Effector memory CD8-positive, alpha-beta T cell (primary cell): ENCODE data around the gene CMTR1.

Experiments
- ATAC-seq: fragments of 150-1000 bp; cut with Tn5 transposase; replicated peaks from 2 replicates; pipeline ENCODE4 v1.10.0; 2021; ENCODE audit warnings: mild to moderate bottlenecking, moderate library complexity
- DNase-seq, 3 experiments: peaks; one replicate each; pipeline ENCODE4 v3.0.0; 2021
- H3K27ac Mint-ChIP-seq, 2 donors: one replicate each; pipeline ENCODE4 v1.8.0; 2022; ENCODE audit warnings: mild to moderate bottlenecking in 2 of 2, mixed read lengths in 2 of 2, moderate library complexity in 2 of 2
- H3K27me3 Mint-ChIP-seq, 2 donors: one replicate each; pipeline ENCODE4 v1.8.0; 2022; ENCODE audit warnings: mixed read lengths in 2 of 2
- H3K36me3 Mint-ChIP-seq: one replicate; pipeline ENCODE4 v1.8.0; 2022; ENCODE audit warnings: mild to moderate bottlenecking, moderate library complexity, mixed read lengths; ENCODE audit not compliant: insufficient read depth
- H3K4me1 Mint-ChIP-seq, 2 donors: one replicate each; pipeline ENCODE4 v1.8.0; 2022; ENCODE audit warnings: low read depth in 2 of 2, mixed read lengths in 2 of 2
- H3K4me3 Mint-ChIP-seq, 2 donors: one replicate each; pipeline ENCODE4 v1.8.0; 2022; ENCODE audit warnings: mild to moderate bottlenecking in 2 of 2, mixed read lengths in 2 of 2, moderate library complexity in 2 of 2
- H3K9me3 Mint-ChIP-seq, 2 donors: one replicate each; pipeline ENCODE4 v1.8.0; 2022; ENCODE audit warnings: mixed read lengths in 2 of 2

CMTR1 gene

GRCh38 chr6:37507690-37508421 is 74.8 kb downstream of the CMTR1 start:
- Mint-ChIP-seq H3K27ac (peak overlapping the region; percentile 72 to 99), H3K4me3 (peak overlapping the region; percentile 13 to 41), H3K36me3 (peaks cover 26% of the 10 kb centered on the region), H3K27me3 (no peaks in the 10 kb centered on the region), H3K9me3 (no peaks in the 10 kb centered on the region), H3K4me1 (peaks cover 47% of the 10 kb centered on the region in 2 donors)
- ATAC-seq: peak; percentile 46
- DNase-seq: peak; percentile 32 to 44 (median 37)

- ATAC-seq (no peak), DNase-seq (no peak)
- Mint-ChIP-seq H3K4me1 (peaks cover 51 to 54% of the 10 kb centered on the region in 2 donors), H3K27ac (peak overlapping the region; percentile 12 to 17), H3K27me3 (no peaks in the 10 kb centered on the region), H3K4me3 (no peak overlapping the region), H3K36me3 (peaks cover 32% of the 10 kb centered on the region), H3K9me3 (no peaks in the 10 kb centered on the region)
Measured at GRCh38 chr6:37511201-37511600, 78.2 kb downstream of the CMTR1 start.

- Mint-ChIP-seq H3K27ac (peak overlapping the region in 1 of 2 donors; percentile 17), H3K4me1 (peaks cover 56 to 60% of the 10 kb centered on the region in 2 donors), H3K27me3 (no peaks in the 10 kb centered on the region), H3K36me3 (peaks cover 39% of the 10 kb centered on the region), H3K4me3 (no peak overlapping the region), H3K9me3 (no peaks in the 10 kb centered on the region)
- ATAC-seq: no peak
- DNase-seq: no peak
Measured at GRCh38 chr6:37511910-37512399, 78.9 kb downstream of the CMTR1 start.

GRCh38 chr6:37512400-37513011 is 79.5 kb downstream of the CMTR1 start:
- ATAC-seq (no peak), DNase-seq (no peak)
- peak overlapping the region; percentile 100 for H3K27ac Mint-ChIP-seq
- H3K4me3 Mint-ChIP-seq: peak overlapping the region in 1 of 2 donors; percentile 90
- H3K4me1 Mint-ChIP-seq: peaks cover 61 to 65% of the 10 kb centered on the region in 2 donors
- H3K9me3 Mint-ChIP-seq: no peaks in the 10 kb centered on the region
- peaks cover 40% of the 10 kb centered on the region for H3K36me3 Mint-ChIP-seq
- H3K27me3 Mint-ChIP-seq: no peaks in the 10 kb centered on the region

GRCh38 chr6:37513155-37513554 is 80.1 kb downstream of the CMTR1 start:
- peak overlapping the region in 1 of 2 donors; percentile 90 for H3K4me3 Mint-ChIP-seq

GRCh38 chr6:37513576-37513975 is 80.6 kb downstream of the CMTR1 start:
- H3K27ac Mint-ChIP-seq: peak overlapping the region; percentile 100
- ATAC-seq: no peak
- H3K27me3 Mint-ChIP-seq: no peaks in the 10 kb centered on the region
- H3K4me3 Mint-ChIP-seq: peak overlapping the region in 1 of 2 donors; percentile 90
- H3K36me3 Mint-ChIP-seq: peaks cover 42% of the 10 kb centered on the region
- H3K4me1 Mint-ChIP-seq: peaks cover 64 to 68% of the 10 kb centered on the region in 2 donors
- DNase-seq: no peak
- no peaks in the 10 kb centered on the region for H3K9me3 Mint-ChIP-seq

More at GRCh38 chr6:37513155-37513554, 80.1 kb downstream of the CMTR1 start:
- H3K36me3 Mint-ChIP-seq: peaks cover 42% of the 10 kb centered on the region
- H3K9me3 Mint-ChIP-seq: no peaks in the 10 kb centered on the region
- ATAC-seq: no peak
- H3K4me1 Mint-ChIP-seq: peaks cover 64 to 68% of the 10 kb centered on the region in 2 donors
- no peaks in the 10 kb centered on the region for H3K27me3 Mint-ChIP-seq
- DNase-seq: no peak
- peak overlapping the region; percentile 100 for H3K27ac Mint-ChIP-seq

- DNase-seq: peak in 1 of 3 experiments; percentile 26
- peaks cover 48% of the 10 kb centered on the region for H3K36me3 Mint-ChIP-seq
- ATAC-seq: no peak
- peak overlapping the region; percentile 100 for H3K27ac Mint-ChIP-seq
- no peaks in the 10 kb centered on the region for H3K27me3 Mint-ChIP-seq
- H3K4me1 Mint-ChIP-seq: peaks cover 70 to 76% of the 10 kb centered on the region in 2 donors
- no peaks in the 10 kb centered on the region for H3K9me3 Mint-ChIP-seq
- peak overlapping the region; percentile 90 to 98 for H3K4me3 Mint-ChIP-seq
Measured at GRCh38 chr6:37514321-37514771, 81.3 kb downstream of the CMTR1 start.

GRCh38 chr6:37514837-37515236 is 81.8 kb downstream of the CMTR1 start:
- Mint-ChIP-seq H3K4me3 (peak overlapping the region; percentile 90 to 98), H3K9me3 (no peaks in the 10 kb centered on the region), H3K27ac (peak overlapping the region; percentile 100), H3K36me3 (peaks cover 53% of the 10 kb centered on the region), H3K4me1 (peaks cover 73 to 77% of the 10 kb centered on the region in 2 donors), H3K27me3 (no peaks in the 10 kb centered on the region)
- ATAC-seq: no peak
- no peak for DNase-seq

- peak overlapping the region; percentile 90 to 98 for H3K4me3 Mint-ChIP-seq
- no peaks in the 10 kb centered on the region for H3K9me3 Mint-ChIP-seq
- H3K27ac Mint-ChIP-seq: peak overlapping the region; percentile 100
- ATAC-seq (no peak), DNase-seq (no peak)
- H3K36me3 Mint-ChIP-seq: peaks cover 57% of the 10 kb centered on the region
- no peaks in the 10 kb centered on the region for H3K27me3 Mint-ChIP-seq
- peaks cover 74 to 79% of the 10 kb centered on the region in 2 donors for H3K4me1 Mint-ChIP-seq
Measured at GRCh38 chr6:37515712-37516075, 82.7 kb downstream of the CMTR1 start.

GRCh38 chr6:37516076-37516919 is 83.3 kb downstream of the CMTR1 start:
- no peaks in the 10 kb centered on the region for H3K9me3 Mint-ChIP-seq
- H3K27ac Mint-ChIP-seq: peak overlapping the region; percentile 100
- DNase-seq (peak; percentile 89 to 92 (median 89)), ATAC-seq (peak; percentile 78)
- peak overlapping the region; percentile 90 to 98 for H3K4me3 Mint-ChIP-seq
- no peaks in the 10 kb centered on the region for H3K27me3 Mint-ChIP-seq
- peaks cover 75 to 80% of the 10 kb centered on the region in 2 donors for H3K4me1 Mint-ChIP-seq
- H3K36me3 Mint-ChIP-seq: peaks cover 61% of the 10 kb centered on the region

- Mint-ChIP-seq H3K27me3 (no peaks in the 10 kb centered on the region), H3K4me1 (peaks cover 82 to 84% of the 10 kb centered on the region in 2 donors), H3K4me3 (peak overlapping the region; percentile 90 to 98), H3K36me3 (peaks cover 65% of the 10 kb centered on the region), H3K27ac (peak overlapping the region; percentile 100), H3K9me3 (no peaks in the 10 kb centered on the region)
- DNase-seq: no peak
- peak; percentile 2 for ATAC-seq
Measured at GRCh38 chr6:37516920-37517405, 83.9 kb downstream of the CMTR1 start.

- Mint-ChIP-seq H3K9me3 (no peaks in the 10 kb centered on the region), H3K4me1 (peaks cover 86 to 88% of the 10 kb centered on the region in 2 donors)
- peak; percentile 59 for ATAC-seq
Measured at GRCh38 chr6:37517411-37517812, 84.4 kb downstream of the CMTR1 start.

GRCh38 chr6:37518116-37518515 is 85.1 kb downstream of the CMTR1 start:
- peak overlapping the region; percentile 90 to 98 for H3K4me3 Mint-ChIP-seq
- H3K27ac Mint-ChIP-seq: peak overlapping the region; percentile 100
- DNase-seq: no peak

More at GRCh38 chr6:37517411-37517812, 84.4 kb downstream of the CMTR1 start:
- Mint-ChIP-seq H3K4me3 (peak overlapping the region; percentile 90 to 98), H3K27me3 (no peaks in the 10 kb centered on the region), H3K27ac (peak overlapping the region; percentile 100), H3K36me3 (peaks cover 68% of the 10 kb centered on the region)
- peak; percentile 74 to 80 (median 79) for DNase-seq

More at GRCh38 chr6:37518116-37518515, 85.1 kb downstream of the CMTR1 start:
- ATAC-seq: no peak
- Mint-ChIP-seq H3K9me3 (no peaks in the 10 kb centered on the region), H3K27me3 (no peaks in the 10 kb centered on the region), H3K36me3 (peaks cover 71% of the 10 kb centered on the region), H3K4me1 (peaks cover 85 to 88% of the 10 kb centered on the region in 2 donors)
